ENCODE data around the gene CDCA4. TPM values are rescaled to one million over a fixed set of nuclear protein-coding genes. Genes with fewer than 3 reads are reported as not detected.

Gene CDCA4
- total RNA-seq, 2 donors from 2014 or later: 12.3 to 17.6 TPM

DNA sequence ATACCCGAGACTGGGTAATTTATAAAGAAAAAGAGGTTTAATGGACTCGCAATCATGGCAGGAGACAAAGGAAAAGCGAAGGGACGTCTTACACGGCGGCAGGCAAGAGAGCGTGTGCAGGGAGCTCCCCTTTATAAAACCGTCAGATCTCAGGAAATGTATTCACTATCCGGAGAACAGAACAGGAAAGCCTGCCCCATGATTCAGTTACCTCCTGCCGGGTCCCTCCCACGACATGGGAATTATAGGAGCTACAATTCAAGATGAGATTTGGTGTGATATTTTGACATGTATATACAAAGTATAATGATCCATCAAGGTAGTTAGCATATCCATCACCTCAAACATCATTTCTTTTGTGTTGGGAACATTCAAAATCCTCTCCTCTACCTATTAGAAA is 2.3 kb upstream of the CDCA4 start:
- Histone ChIP-seq H3K27ac (no peak overlapping the region), H3K27me3 (replicated peaks; ENCODE audit: insufficient read depth) (no peaks in the 10 kb centered on the region), H3K36me3 (no peaks in the 10 kb centered on the region), H3K4me3 (no peak overlapping the region), H3K4me1 (replicated peaks) (peaks cover 3% of the 10 kb centered on the region), H3K9me3 (no peaks in the 10 kb centered on the region)
- TF ChIP-seq, protein P1, sequence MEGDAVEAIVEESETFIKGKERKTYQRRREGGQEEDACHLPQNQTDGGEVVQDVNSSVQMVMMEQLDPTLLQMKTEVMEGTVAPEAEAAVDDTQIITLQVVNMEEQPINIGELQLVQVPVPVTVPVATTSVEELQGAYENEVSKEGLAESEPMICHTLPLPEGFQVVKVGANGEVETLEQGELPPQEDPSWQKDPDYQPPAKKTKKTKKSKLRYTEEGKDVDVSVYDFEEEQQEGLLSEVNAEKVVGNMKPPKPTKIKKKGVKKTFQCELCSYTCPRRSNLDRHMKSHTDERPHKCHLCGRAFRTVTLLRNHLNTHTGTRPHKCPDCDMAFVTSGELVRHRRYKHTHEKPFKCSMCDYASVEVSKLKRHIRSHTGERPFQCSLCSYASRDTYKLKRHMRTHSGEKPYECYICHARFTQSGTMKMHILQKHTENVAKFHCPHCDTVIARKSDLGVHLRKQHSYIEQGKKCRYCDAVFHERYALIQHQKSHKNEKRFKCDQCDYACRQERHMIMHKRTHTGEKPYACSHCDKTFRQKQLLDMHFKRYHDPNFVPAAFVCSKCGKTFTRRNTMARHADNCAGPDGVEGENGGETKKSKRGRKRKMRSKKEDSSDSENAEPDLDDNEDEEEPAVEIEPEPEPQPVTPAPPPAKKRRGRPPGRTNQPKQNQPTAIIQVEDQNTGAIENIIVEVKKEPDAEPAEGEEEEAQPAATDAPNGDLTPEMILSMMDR (IDR thresholded peaks at IDR 0.05): no peak
- no peak for TF ChIP-seq POLR2AphosphoS5 (IDR thresholded peaks at IDR 0.05)
- no peak for TF ChIP-seq POLR2A (IDR thresholded peaks at IDR 0.05)
- intact Hi-C loops (cut with DNase I): loop anchor here (5.0 kb wide), 1 partner anchor 41 kb away; no protein-coding TSS in a partner anchor
- no peak for DNase-seq (ENCODE audit: low spot score)
- WGBS: 69% methylated on average over 11 of the region's 11 CpGs

DNA sequence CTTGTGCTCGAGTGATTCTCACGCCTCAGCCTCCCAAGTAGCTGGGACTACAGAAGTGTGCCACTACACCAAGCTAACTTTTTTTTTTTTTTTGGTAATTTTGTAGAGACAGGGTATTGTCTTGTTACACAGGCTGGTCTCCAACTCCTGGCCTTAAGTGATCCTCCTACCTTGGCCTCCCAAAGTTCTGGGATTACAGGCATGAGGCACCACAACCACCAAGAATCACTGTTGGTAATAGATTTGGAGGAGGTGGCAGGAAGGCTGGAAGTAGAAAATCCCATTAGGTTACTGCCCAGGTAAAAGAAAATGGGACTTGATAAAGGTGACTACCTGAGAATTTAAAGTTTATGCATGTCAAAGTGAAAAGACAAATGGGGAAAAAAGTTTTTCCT is 1.4 kb upstream of the CDCA4 start:
- DNase-seq (ENCODE audit: low spot score): no peak
- TF ChIP-seq POLR2A (IDR thresholded peaks at IDR 0.05): no peak
- no peak for TF ChIP-seq POLR2AphosphoS5 (IDR thresholded peaks at IDR 0.05)
- TF ChIP-seq, protein P1 (IDR thresholded peaks at IDR 0.05): no peak
- 69% methylated on average over 2 of the region's 2 CpGs for WGBS
- H3K9me3 ChIP-seq: no peaks in the 10 kb centered on the region
- no peak overlapping the region for H3K4me3 ChIP-seq
- intact Hi-C loops (cut with DNase I): loop anchor here (5.0 kb wide), 1 partner anchor 40 kb away; no protein-coding TSS in a partner anchor
- H3K36me3 ChIP-seq: no peaks in the 10 kb centered on the region
- H3K27ac ChIP-seq: no peak overlapping the region
- peaks cover 3% of the 10 kb centered on the region for H3K4me1 ChIP-seq (replicated peaks)
- no peaks in the 10 kb centered on the region for H3K27me3 ChIP-seq (replicated peaks; ENCODE audit: insufficient read depth)

DNA sequence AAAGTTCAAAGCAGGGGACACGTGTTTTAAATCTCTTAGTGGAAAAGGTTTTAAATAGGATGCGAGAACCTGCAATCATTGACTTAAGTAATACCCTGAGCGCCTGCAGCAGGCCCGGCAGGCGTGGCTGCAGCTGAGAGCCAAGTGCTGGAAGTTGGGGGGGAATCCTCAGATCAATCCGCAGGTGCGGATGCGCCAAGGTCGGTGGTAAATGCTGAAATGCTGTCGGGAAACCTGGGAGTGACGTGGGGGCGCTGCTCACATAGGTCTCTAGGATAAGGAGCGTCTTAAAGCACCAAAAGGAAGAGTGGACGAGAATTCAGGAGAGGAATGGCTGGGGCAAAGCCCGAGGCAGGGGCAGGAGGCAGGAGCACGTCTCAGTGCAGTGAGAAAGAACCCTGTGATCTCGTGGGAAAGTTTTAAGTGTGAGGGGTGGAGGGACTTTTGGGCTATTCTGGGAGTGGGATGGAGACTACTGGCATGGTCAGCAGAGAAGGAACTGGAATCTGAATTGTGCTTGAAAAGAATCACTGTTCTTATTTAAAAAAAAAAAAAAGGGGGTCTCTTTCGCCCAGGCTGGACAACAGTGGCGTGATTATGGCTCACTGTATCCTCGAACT is 883 bp upstream of the CDCA4 start:
- no peaks in the 10 kb centered on the region for H3K36me3 ChIP-seq
- no peaks in the 10 kb centered on the region for H3K9me3 ChIP-seq
- peaks cover 3% of the 10 kb centered on the region for H3K4me1 ChIP-seq (replicated peaks)
- intact Hi-C loops (cut with DNase I): loop anchor here (5.0 kb wide), 1 partner anchor 39 kb away; no protein-coding TSS in a partner anchor
- TF ChIP-seq POLR2AphosphoS5 (IDR thresholded peaks at IDR 0.05) (no peak), POLR2A (IDR thresholded peaks at IDR 0.05) (no peak)
- TF ChIP-seq, protein P1 (IDR thresholded peaks at IDR 0.05): no peak
- no peaks in the 10 kb centered on the region for H3K27me3 ChIP-seq (replicated peaks; ENCODE audit: insufficient read depth)
- WGBS: 9% methylated on average over 20 of the region's 20 CpGs
- DNase-seq (ENCODE audit: low spot score): no peak
- peak overlapping the region; percentile 74 to 77 for H3K27ac ChIP-seq
- peak overlapping the region; percentile 36 to 81 for H3K4me3 ChIP-seq

DNA sequence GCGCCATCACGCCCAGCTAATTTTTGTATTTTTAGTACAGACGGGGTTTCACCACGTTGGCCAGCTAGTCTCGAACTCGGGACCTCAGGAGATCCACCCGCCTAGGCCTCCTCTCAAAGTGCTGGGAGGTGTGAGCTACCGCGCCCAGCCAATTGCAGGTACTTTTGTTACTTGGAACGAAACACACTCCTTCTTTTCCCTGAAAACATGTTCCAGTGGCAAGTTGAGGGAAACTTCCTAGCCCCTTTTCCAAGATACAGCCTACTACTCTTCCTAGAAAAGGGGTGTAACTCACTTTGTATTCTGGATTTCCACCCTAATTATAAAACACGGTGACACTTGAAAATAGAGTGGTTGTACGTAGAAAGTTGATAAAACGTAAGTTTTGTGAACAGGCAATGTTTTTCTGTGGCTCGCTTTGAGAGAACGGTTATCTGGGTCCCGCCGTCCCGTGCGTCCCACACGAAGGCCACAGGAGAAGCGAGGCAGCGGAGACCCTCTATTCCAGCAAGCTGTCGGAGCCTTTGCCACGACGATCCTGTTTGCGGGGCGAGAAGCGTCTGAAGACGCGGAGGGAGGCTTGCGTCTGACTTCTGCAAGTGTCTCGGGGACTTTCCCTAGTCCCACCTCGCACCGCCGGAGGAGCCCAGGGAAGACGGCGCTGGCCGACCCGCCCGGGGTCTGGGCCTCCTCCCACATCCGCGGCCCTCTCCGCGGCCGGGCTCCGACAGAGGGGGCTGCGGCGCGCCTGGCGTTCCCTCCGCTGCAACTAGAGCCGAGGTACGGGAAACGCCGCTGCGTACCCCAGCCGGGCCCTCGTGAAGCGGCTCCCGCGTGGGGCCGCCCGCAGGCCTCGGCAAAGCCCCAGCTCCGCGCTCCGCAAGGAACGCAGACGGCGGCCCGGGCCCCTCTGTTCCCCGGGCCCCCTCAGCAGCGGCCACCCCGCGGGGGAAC is 745 bp downstream of the CDCA4 start:
- intact Hi-C loops (cut with DNase I): loop anchor here (5.0 kb wide), 1 partner anchor 38 kb away; no protein-coding TSS in a partner anchor
- no peak for DNase-seq (ENCODE audit: low spot score)
- no peak for TF ChIP-seq POLR2A (IDR thresholded peaks at IDR 0.05)
- TF ChIP-seq, protein P1 (IDR thresholded peaks at IDR 0.05): no peak
- no peak for TF ChIP-seq POLR2AphosphoS5 (IDR thresholded peaks at IDR 0.05)
- 6% methylated on average over 67 of the region's 75 CpGs for WGBS
- Histone ChIP-seq H3K27me3 (replicated peaks; ENCODE audit: insufficient read depth) (no peaks in the 10 kb centered on the region), H3K4me1 (replicated peaks) (peaks cover 3% of the 10 kb centered on the region), H3K9me3 (no peaks in the 10 kb centered on the region), H3K36me3 (no peaks in the 10 kb centered on the region), H3K4me3 (peak overlapping the region; percentile 81 to 82), H3K27ac (peak overlapping the region; percentile 69 to 76)
